Mucosa of descending colon (tissue), 3 donors: Measurements from ENCODE around the gene HFM1. TPM values are rescaled to one million over a fixed set of nuclear protein-coding genes. Genes with fewer than 3 reads are reported as not detected.
A peak's percentile ranks its signal among the peaks of the same experiment; 100 is the strongest.

Experiments used
- ATAC-seq: fragments of 200-7000 bp; cut with Tn5 transposase; one replicate; pipeline ENCODE4 v1.9.1; 2020; ENCODE audit warnings: mild to moderate bottlenecking, moderate library complexity
- DNase-seq, 3 donors: peaks; one replicate each; pipeline ENCODE4 v3.0.0-alpha.2; 2020
- H3K36me3 ChIP-seq: fragments of 200-600 bp; one replicate; pipeline ENCODE4 v1.8.0; 2021; ENCODE audit warnings: low read depth, mild to moderate bottlenecking
- H3K4me1 ChIP-seq: fragments of 200-600 bp; one replicate; pipeline ENCODE4 v1.8.0; 2021; ENCODE audit warnings: low read depth, mild to moderate bottlenecking
- H3K4me3 ChIP-seq: fragments of 200-600 bp; one replicate; pipeline ENCODE4 v1.8.0; 2021; ENCODE audit warnings: mild to moderate bottlenecking
- H3K9me3 ChIP-seq: fragments of 200-600 bp; one replicate; pipeline ENCODE4 v1.8.0; 2021; ENCODE audit warnings: mild to moderate bottlenecking
- intact Hi-C, 2 donors: fragments of 100-400 bp; cut with DNase I in 1 of 2; cut with micrococcal nuclease in 1 of 2; formaldehyde crosslinking; loops; one replicate each; pipeline versions ENCODE4 v1.11.0 to v1.11.1; 2022; cut with DNase I, micrococcal nuclease
- total RNA-seq, 3 donors: library from RNA; stranded (reverse); fragmentation: NEBNext Ultra II Directional in 2 of 3; extraction: Animal tissue kit (Norgen Biotek cat#: 25700) in 2 of 3; gene quantifications; one replicate each; pipeline versions ENCODE4 v1.2.1 to v1.2.4, GENCODE V29; 2021 to 2023
- TF ChIP-seq, protein P1 (sequence below): fragments of 200-600 bp; IDR thresholded peaks from one replicate; pipeline ENCODE4 v1.8.0; 2022; ENCODE audit warnings: antibody characterized with exemption, mild to moderate bottlenecking
- donor health status: DM: no; HTN: no; CAD: no; lungs with moderate emphysema.
- donor health status: DM: no; HTN: no; CAD: no.
- donor health status: DM: no; HTN: yes; CAD: no.

Gene HFM1
- total RNA-seq, 3 donors from 2014 or later = 0.12 to 1.2 (median 0.22) TPM

DNA sequence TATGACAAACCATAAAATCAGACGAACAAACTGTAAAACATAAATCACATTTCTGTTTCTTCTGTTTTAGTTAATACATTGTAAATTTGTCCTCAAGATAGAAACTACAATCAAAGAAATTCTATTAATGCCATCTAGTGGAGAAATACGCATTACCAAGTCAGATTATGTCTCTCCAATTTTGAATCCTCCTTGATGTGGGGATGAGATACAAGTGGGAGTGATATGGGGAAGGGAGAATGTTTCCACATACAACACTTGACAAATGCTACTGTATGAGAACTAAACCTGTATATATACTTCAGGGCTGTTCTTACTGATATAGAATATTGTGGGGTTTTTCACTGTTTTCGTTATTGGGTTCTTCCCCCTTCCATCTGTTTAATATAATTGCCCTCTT is 2.6 kb downstream of the HFM1 start:
- Histone ChIP-seq H3K36me3 (no peaks in the 10 kb centered on the region), H3K4me1 (no peaks in the 10 kb centered on the region), H3K9me3 (no peaks in the 10 kb centered on the region), H3K4me3 (no peak overlapping the region)
- TF ChIP-seq, protein P1, sequence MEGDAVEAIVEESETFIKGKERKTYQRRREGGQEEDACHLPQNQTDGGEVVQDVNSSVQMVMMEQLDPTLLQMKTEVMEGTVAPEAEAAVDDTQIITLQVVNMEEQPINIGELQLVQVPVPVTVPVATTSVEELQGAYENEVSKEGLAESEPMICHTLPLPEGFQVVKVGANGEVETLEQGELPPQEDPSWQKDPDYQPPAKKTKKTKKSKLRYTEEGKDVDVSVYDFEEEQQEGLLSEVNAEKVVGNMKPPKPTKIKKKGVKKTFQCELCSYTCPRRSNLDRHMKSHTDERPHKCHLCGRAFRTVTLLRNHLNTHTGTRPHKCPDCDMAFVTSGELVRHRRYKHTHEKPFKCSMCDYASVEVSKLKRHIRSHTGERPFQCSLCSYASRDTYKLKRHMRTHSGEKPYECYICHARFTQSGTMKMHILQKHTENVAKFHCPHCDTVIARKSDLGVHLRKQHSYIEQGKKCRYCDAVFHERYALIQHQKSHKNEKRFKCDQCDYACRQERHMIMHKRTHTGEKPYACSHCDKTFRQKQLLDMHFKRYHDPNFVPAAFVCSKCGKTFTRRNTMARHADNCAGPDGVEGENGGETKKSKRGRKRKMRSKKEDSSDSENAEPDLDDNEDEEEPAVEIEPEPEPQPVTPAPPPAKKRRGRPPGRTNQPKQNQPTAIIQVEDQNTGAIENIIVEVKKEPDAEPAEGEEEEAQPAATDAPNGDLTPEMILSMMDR = no peak
- no peak for DNase-seq
- intact Hi-C loops = loop anchor here in 1 of 2 donors (10.0 kb wide), 1 partner anchor 117 kb away; no protein-coding TSS in a partner anchor
- no peak for ATAC-seq

DNA sequence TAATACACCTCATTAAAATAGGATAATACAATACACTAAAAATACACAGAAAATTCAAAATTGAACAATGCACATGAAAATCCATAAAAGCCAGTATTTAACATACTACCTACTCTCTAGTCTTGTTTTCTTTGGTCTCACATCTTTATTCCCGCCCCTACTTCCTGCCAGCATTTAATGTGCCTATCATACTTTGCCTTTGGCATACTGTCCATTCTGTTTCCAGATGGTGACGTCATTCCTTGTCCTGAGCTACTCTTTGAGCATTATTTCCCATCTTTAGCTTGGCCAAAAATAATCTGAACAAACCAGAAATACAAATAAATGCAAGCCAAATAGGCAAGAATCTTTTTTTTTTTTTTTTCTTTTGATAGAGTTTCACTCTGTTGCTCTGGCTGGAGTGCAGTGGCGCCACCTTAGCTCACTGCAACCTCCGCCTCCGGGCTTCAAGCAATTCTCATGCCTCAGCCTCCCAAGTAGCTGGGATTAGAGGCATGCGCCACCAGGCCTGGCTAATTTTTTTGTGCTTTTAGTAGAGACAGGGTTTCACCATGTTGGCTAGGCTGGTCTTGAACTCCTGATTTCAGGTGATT is 4.4 kb downstream of the HFM1 start:
- Histone ChIP-seq H3K36me3 (no peaks in the 10 kb centered on the region), H3K4me3 (no peak overlapping the region), H3K9me3 (no peaks in the 10 kb centered on the region), H3K4me1 (no peaks in the 10 kb centered on the region)
- no peak for DNase-seq
- no peak for ATAC-seq
- intact Hi-C loops = loop anchor here in 1 of 2 donors (10.0 kb wide), 1 partner anchor 115 kb away; no protein-coding TSS in a partner anchor
- TF ChIP-seq, protein P1 = no peak

DNA sequence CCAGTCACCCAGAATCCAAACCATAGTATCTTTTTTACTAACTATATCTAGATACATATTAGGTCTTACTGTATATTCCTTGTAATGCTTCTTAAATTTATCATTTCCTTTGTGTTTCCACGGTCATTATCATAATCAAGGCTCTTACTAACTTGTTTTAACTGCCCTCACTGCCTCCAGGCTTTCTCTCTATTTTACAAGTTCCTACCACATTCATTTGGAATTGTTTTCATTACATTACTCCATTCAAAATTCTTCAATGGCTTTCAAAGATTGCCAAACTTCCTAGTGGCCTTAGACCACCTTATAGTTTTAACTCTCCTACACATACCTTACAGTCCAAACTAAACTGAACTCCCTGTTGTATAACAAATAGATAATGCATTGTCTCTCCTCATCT is 6.3 kb downstream of the HFM1 start:
- TF ChIP-seq, protein P1 = no peak
- intact Hi-C loops = no loop called here
- H3K36me3 ChIP-seq = no peaks in the 10 kb centered on the region

DNA sequence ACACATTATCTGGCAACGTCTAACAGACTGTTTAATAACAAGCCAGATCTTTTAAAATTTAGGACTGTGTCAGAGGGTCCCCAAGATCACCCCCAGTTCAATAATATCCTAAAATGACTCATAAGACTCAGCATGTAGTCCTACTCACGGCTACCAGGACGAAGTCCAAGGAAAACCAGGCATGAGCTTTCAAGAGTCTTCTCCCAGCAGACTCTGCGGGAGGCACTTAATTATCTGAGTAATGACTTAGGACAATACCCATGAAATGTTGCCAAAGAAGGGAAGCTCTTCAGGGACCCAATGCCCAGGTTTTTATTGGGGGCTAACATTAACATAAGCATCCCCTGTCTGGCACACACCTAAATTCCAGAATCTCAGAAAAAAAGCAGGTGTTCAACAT is 7.0 kb downstream of the HFM1 start:
- H3K4me1 ChIP-seq = no peaks in the 10 kb centered on the region
- ATAC-seq (peak; percentile 17), DNase-seq (no peak)
- intact Hi-C loops = no loop called here
- H3K9me3 ChIP-seq = no peaks in the 10 kb centered on the region
- TF ChIP-seq, protein P1 = no peak
- no peak overlapping the region for H3K4me3 ChIP-seq
- no peaks in the 10 kb centered on the region for H3K36me3 ChIP-seq

More for the DNA sequence above, 6.3 kb downstream of the HFM1 start:
- no peaks in the 10 kb centered on the region for H3K9me3 ChIP-seq
- DNase-seq = no peak
- no peak overlapping the region for H3K4me3 ChIP-seq
- no peak for ATAC-seq
- H3K4me1 ChIP-seq = no peaks in the 10 kb centered on the region

DNA sequence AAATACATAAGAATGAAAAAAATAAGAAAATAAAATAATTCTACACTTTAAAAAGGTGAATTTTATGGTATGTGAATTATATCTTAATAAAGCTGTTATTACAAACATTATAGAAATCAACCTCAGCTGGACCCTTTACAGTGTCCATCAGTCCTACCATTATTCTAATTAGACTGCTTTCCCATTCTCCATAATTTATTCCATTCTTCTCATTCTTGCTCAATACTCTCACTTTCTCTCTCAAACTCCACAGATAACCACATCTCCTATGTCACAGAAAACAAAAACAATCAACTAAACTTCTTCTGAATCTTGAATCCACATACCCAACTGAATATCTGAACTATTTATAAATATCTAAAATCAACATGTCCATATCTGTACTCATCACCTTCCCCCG is 11.6 kb downstream of the HFM1 start:
- TF ChIP-seq, protein P1 = no peak
- H3K4me3 ChIP-seq = no peak overlapping the region
- no peaks in the 10 kb centered on the region for H3K36me3 ChIP-seq
- ATAC-seq (no peak), DNase-seq (no peak)
- no peaks in the 10 kb centered on the region for H3K4me1 ChIP-seq
- H3K9me3 ChIP-seq = no peaks in the 10 kb centered on the region
- intact Hi-C loops = no loop called here

DNA sequence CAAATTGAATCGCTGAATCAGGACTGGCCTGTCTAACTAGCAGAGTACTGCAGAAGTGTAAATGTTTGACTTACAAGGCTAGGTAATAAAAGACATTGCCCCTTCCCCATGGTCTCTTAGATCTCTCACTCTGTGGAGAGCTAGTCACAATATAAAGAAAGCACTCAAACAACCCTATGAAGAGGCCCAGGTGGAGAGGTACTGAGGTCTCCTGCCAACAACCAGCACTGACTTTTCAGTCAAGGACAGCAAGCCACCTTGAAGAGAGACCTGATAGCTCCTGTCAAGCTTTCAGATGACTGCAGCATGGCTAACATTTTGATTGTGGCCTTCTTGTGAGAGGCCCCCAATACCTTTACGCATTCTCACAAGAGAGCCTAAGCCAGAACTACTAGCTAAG is 18.5 kb downstream of the HFM1 start:
- intact Hi-C loops = no loop called here
- ATAC-seq (no peak), DNase-seq (no peak)
- TF ChIP-seq, protein P1 = no peak
- H3K36me3 ChIP-seq = no peaks in the 10 kb centered on the region
- H3K4me3 ChIP-seq = no peak overlapping the region
- no peaks in the 10 kb centered on the region for H3K9me3 ChIP-seq
- H3K4me1 ChIP-seq = no peaks in the 10 kb centered on the region
